Measurements from ENCODE around the gene GSE1. TPM values are rescaled to one million over a fixed set of nuclear protein-coding genes. Genes with fewer than 3 reads are reported as not detected.

Gene GSE1
- total and polyA plus RNA-seq, 9 of the 15 experiments (the other 6 are each of a cell fraction or from before 2014, with no cell fraction given) = 12.2 to 244 (median 57.9) TPM

- peak; percentile 51 for FAIRE-seq
- Histone ChIP-seq H4K20me1 (replicated peaks; ENCODE audit: control insufficient read depth, insufficient read depth, low read length) (peaks cover 24% of the 10 kb centered on the region), H3K9ac (ENCODE audit: insufficient read depth in 1 of 2, low read depth in 2 of 2, low read length in 2 of 2) (no peak overlapping the region), H3K4me2 (ENCODE audit: insufficient read depth, low read length) (no peak overlapping the region), H3K79me2 (ENCODE audit: control insufficient read depth, insufficient read depth, low read length) (0 out of 3 replicates have a peak, but pooled peaks cover under 1% of the 10 kb centered on the region), H3K9me1 (ENCODE audit: control insufficient read depth, insufficient read depth, low read length) (peaks cover 2% of the 10 kb centered on the region), H3K4me3 (no peak overlapping the region), H3K9me3 (replicated peaks; ENCODE audit: control insufficient read depth, insufficient read depth, low read depth, low read length) (no peaks in the 10 kb centered on the region), H3K36me3 (ENCODE audit: control insufficient read depth, insufficient read depth, low read length) (peaks cover 97% of the 10 kb centered on the region), H3K4me1 (replicated peaks in 1 of 2; ENCODE audit: control insufficient read depth in 2 of 2, insufficient read depth in 2 of 2, low read length in 2 of 2) (peaks cover 0 to 4% of the 10 kb centered on the region in 2 experiments; a peak in 3 of 5 replicates), H3K27ac (ENCODE audit: extremely low read depth, low read depth, low read length) (no peak overlapping the region), H3K27me3 (ENCODE audit: control insufficient read depth in 2 of 2, insufficient read depth in 2 of 2, low read length in 2 of 2) (no peaks in the 10 kb centered on the region), H2AFZ (ENCODE audit: low read depth, low read length) (no peak overlapping the region)
- no peak for ATAC-seq
- WGBS (ENCODE audit: insufficient coverage, low coverage, missing lambda C conversion rate) = 92% methylated on average over 6 of the region's 6 CpGs
- in situ Hi-C loops (cut with MboI) = no loop called here
- CTCF ChIA-PET (ENCODE audit: low intra/inter-chr PET ratio) = interaction anchor here (4.0 kb wide), 1 partner anchor 43 kb away, joined by 35 read pairs; no protein-coding TSS in a partner anchor
- TF ChIP-seq XRCC5 (IDR thresholded peaks at IDR 0.05; ENCODE audit: low read depth, low read length) = no peak
- TF ChIP-seq PHB2 (IDR thresholded peaks at IDR 0.05; ENCODE audit: low read depth) = no peak
- TF ChIP-seq SUPT5H (IDR thresholded peaks at IDR 0.05) = 0 out of 2 replicates have a peak, but pooled peaks have one; percentile 28
- no peak for DNase-seq (ENCODE audit: extremely low read depth in 1 of 4, low spot score in 3 of 4)
- TSS peak; percentile 16 for BruUV-seq (replicated peaks)
- POLR2A ChIA-PET = interaction anchor here (0.5 to 2.8 kb wide), 11 partner anchors 9 to 1713 kb away, joined by 3 to 18 read pairs (median 4); partner anchors contain the start of gene GINS2
- intact Hi-C loops (cut with micrococcal nuclease) = loop anchor here (2.0 kb wide), 1 partner anchor 44 kb away; no protein-coding TSS in a partner anchor
Measured at GRCh38 chr16:85674828-85675227, 61.7 kb downstream of the GSE1 start.

- 47% methylated on average over 4 of the region's 4 CpGs for WGBS (ENCODE audit: insufficient coverage, low coverage, missing lambda C conversion rate)
- POLR2A ChIA-PET = interaction anchor here (0.6 to 2.8 kb wide), 9 partner anchors 8 to 1712 kb away, joined by 3 to 18 read pairs (median 4); partner anchors contain the start of gene GINS2
- Histone ChIP-seq H3K9me1 (ENCODE audit: control insufficient read depth, insufficient read depth, low read length) (peaks cover 2% of the 10 kb centered on the region), H3K4me1 (replicated peaks in 1 of 2; ENCODE audit: control insufficient read depth in 2 of 2, insufficient read depth in 2 of 2, low read length in 2 of 2) (peaks cover 0 to 4% of the 10 kb centered on the region in 2 experiments; a peak in 3 of 5 replicates), H3K4me3 (no peak overlapping the region), H3K4me2 (ENCODE audit: insufficient read depth, low read length) (no peak overlapping the region), H3K79me2 (ENCODE audit: control insufficient read depth, insufficient read depth, low read length) (no peaks in the 10 kb centered on the region), H3K36me3 (ENCODE audit: control insufficient read depth, insufficient read depth, low read length) (peaks cover 97% of the 10 kb centered on the region), H3K27me3 (ENCODE audit: control insufficient read depth in 2 of 2, insufficient read depth in 2 of 2, low read length in 2 of 2) (no peaks in the 10 kb centered on the region), H2AFZ (ENCODE audit: low read depth, low read length) (no peak overlapping the region), H4K20me1 (replicated peaks; ENCODE audit: control insufficient read depth, insufficient read depth, low read length) (peaks cover 24% of the 10 kb centered on the region), H3K9ac (ENCODE audit: insufficient read depth in 1 of 2, low read depth in 2 of 2, low read length in 2 of 2) (no peak overlapping the region), H3K9me3 (replicated peaks; ENCODE audit: control insufficient read depth, insufficient read depth, low read depth, low read length) (no peaks in the 10 kb centered on the region), H3K27ac (ENCODE audit: extremely low read depth, low read depth, low read length) (no peak overlapping the region)
- FAIRE-seq = peak; percentile 72
- CTCF ChIA-PET (ENCODE audit: low intra/inter-chr PET ratio) = interaction anchor here (0.8 to 4.0 kb wide), 2 partner anchors 43 to 398 kb away, joined by 3 to 35 read pairs; no protein-coding TSS in a partner anchor
- DNase-seq (ENCODE audit: extremely low read depth in 1 of 4, low spot score in 3 of 4) = peak in 2 of 4 experiments; percentile 43 to 44
- in situ Hi-C loops (cut with MboI) = no loop called here
- intact Hi-C loops (cut with micrococcal nuclease) = loop anchor here (2.0 kb wide), 1 partner anchor 43 kb away; no protein-coding TSS in a partner anchor
- ATAC-seq = peak; percentile 70
- BruUV-seq (replicated peaks) = TSS peak; percentile 6
- TF ChIP-seq CAMTA2 (CRISPR knock-in tag; conservative IDR thresholded peaks at IDR 0.05) = no peak
- peak; percentile 22 for TF ChIP-seq CCNT2 (IDR thresholded peaks at IDR 0.05; ENCODE audit: borderline replicate concordance, extremely low read depth, insufficient read length, low read depth, low read length)
- no peak for TF ChIP-seq TCF7L2 (IDR thresholded peaks at IDR 0.05; ENCODE audit: low read depth, low read length)
Measured at GRCh38 chr16:85675251-85675874, 62.2 kb downstream of the GSE1 start.
